ENCODE measurements around the gene NCOA1. TPM values are rescaled to one million over a fixed set of nuclear protein-coding genes. Genes with fewer than 3 reads are reported as not detected.

NCOA1 gene
- total RNA-seq, 4 donors from 2014 or later, result 41.3 to 69.6 (median 54.8) TPM

- no peak overlapping the region for H3K27ac ChIP-seq
Measured at GRCh38 chr2:24720310-24720709, 229.3 kb downstream of the NCOA1 start.

DNA sequence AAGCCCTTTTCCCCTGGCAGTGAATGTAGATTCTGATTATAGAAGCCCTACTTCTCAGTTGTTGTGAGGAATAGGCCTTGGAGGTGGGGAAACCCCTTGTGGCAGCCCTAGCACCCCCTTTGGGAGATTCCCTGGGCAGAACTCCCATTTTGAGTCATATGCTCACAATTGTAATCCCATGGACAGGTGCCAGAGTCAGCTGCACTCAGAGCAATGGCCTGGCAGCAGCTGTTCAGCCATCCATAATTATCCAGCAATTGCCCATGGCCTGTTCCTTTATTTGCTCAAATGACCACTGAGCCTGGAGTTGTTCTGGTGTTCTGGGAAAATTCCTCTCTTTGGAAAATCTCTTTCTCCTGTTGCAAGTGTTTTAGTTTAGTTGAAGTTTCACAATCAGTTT lies 230.4 kb downstream of the NCOA1 start:
- peak in 1 of 3 donors; percentile 54 for DNase-seq

More at GRCh38 chr2:24720310-24720709, 229.3 kb downstream of the NCOA1 start:
- Histone ChIP-seq H3K4me3 (no peak overlapping the region), H3K4me1 (no peaks in the 10 kb centered on the region), H3K9me3 (no peaks in the 10 kb centered on the region), H3K36me3 (peaks cover 0 to 22% (median 0%) of the 10 kb centered on the region in 3 donors), H3K27me3 (no peaks in the 10 kb centered on the region)
- no peak for DNase-seq
- TF ChIP-seq, protein P1, sequence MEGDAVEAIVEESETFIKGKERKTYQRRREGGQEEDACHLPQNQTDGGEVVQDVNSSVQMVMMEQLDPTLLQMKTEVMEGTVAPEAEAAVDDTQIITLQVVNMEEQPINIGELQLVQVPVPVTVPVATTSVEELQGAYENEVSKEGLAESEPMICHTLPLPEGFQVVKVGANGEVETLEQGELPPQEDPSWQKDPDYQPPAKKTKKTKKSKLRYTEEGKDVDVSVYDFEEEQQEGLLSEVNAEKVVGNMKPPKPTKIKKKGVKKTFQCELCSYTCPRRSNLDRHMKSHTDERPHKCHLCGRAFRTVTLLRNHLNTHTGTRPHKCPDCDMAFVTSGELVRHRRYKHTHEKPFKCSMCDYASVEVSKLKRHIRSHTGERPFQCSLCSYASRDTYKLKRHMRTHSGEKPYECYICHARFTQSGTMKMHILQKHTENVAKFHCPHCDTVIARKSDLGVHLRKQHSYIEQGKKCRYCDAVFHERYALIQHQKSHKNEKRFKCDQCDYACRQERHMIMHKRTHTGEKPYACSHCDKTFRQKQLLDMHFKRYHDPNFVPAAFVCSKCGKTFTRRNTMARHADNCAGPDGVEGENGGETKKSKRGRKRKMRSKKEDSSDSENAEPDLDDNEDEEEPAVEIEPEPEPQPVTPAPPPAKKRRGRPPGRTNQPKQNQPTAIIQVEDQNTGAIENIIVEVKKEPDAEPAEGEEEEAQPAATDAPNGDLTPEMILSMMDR (IDR thresholded peaks at IDR 0.05), result no peak
- no peak for TF ChIP-seq POLR2A (IDR thresholded peaks at IDR 0.05)

GRCh38 chr2:24722141-24722790 lies 231.2 kb downstream of the NCOA1 start:
- Histone ChIP-seq H3K36me3 (peaks cover 0 to 23% (median 0%) of the 10 kb centered on the region in 3 donors), H3K27me3 (no peaks in the 10 kb centered on the region), H3K4me1 (no peaks in the 10 kb centered on the region), H3K4me3 (no peak overlapping the region), H3K27ac (peak overlapping the region in 2 of 4 donors; percentile 5 to 29), H3K9me3 (no peaks in the 10 kb centered on the region)
- TF ChIP-seq, protein P1 (IDR thresholded peaks at IDR 0.05), result no peak
- TF ChIP-seq POLR2A (IDR thresholded peaks at IDR 0.05), result no peak
- no peak for DNase-seq

More for the DNA sequence above, 230.4 kb downstream of the NCOA1 start:
- H3K27ac ChIP-seq, result peak overlapping the region in 2 of 4 donors; percentile 7 to 29
- H3K4me1 ChIP-seq, result no peaks in the 10 kb centered on the region
- H3K36me3 ChIP-seq, result peaks cover 0 to 22% (median 0%) of the 10 kb centered on the region in 3 donors
- H3K27me3 ChIP-seq, result no peaks in the 10 kb centered on the region
- TF ChIP-seq, protein P1 (IDR thresholded peaks at IDR 0.05), result no peak
- H3K9me3 ChIP-seq, result no peaks in the 10 kb centered on the region
- H3K4me3 ChIP-seq, result no peak overlapping the region

- Histone ChIP-seq H3K4me3 (no peak overlapping the region), H3K36me3 (peaks cover 0 to 20% (median 0%) of the 10 kb centered on the region in 3 donors), H3K4me1 (no peaks in the 10 kb centered on the region), H3K9me3 (no peaks in the 10 kb centered on the region), H3K27ac (no peak overlapping the region), H3K27me3 (no peaks in the 10 kb centered on the region)
- TF ChIP-seq, protein P1 (IDR thresholded peaks at IDR 0.05), result no peak
- no peak for TF ChIP-seq POLR2A (IDR thresholded peaks at IDR 0.05)
- DNase-seq, result no peak
Measured at GRCh38 chr2:24723191-24723590, 232.1 kb downstream of the NCOA1 start.

GRCh38 chr2:24723665-24724064 lies 232.6 kb downstream of the NCOA1 start:
- Histone ChIP-seq H3K4me1 (no peaks in the 10 kb centered on the region), H3K36me3 (peaks cover 0 to 20% (median 0%) of the 10 kb centered on the region in 3 donors), H3K27me3 (no peaks in the 10 kb centered on the region), H3K27ac (no peak overlapping the region), H3K4me3 (no peak overlapping the region), H3K9me3 (no peaks in the 10 kb centered on the region)
- no peak for DNase-seq
- no peak for TF ChIP-seq POLR2A (IDR thresholded peaks at IDR 0.05)
- TF ChIP-seq, protein P1 (IDR thresholded peaks at IDR 0.05), result no peak
